Smooth muscle cell (in vitro differentiated cells): ENCODE data around the gene HNRNPF. TPM values are rescaled to one million over a fixed set of nuclear protein-coding genes. Genes with fewer than 3 reads are reported as not detected.

ENCODE experiments used
- DNase-seq: peaks from one replicate; lab custom pipeline; 2025; ENCODE audit not compliant: unreplicated experiment; lab: John Stamatoyannopoulos, UW
- H2AFZ ChIP-seq: fragments of 200-600 bp; sonication (generic); 2 replicates; pipeline ENCODE4 v1.6.0; 2016; ENCODE audit warnings: antibody characterized with exemption, low read depth, mild to moderate bottlenecking
- H3F3A ChIP-seq: fragments of 200-600 bp; sonication (generic); 2 replicates; pipeline ENCODE4 v1.6.0; 2017; ENCODE audit warnings: antibody characterized with exemption, low read depth
- H3K27ac ChIP-seq: fragments of 200-600 bp; sonication (generic); 2 replicates; pipeline ENCODE4 v1.5.1; 2016; ENCODE audit warnings: low read depth, mild to moderate bottlenecking
- H3K27me3 ChIP-seq: fragments of 200-600 bp; sonication (generic); 2 replicates; pipeline ENCODE4 v1.6.1; 2016; ENCODE audit warnings: low read depth, mild to moderate bottlenecking
- H3K36me3 ChIP-seq: fragments of 200-600 bp; sonication (generic); 2 replicates; pipeline ENCODE4 v1.5.1; 2016; ENCODE audit warnings: low read depth
- H3K4me1 ChIP-seq: fragments of 200-600 bp; sonication (generic); 2 replicates; pipeline ENCODE4 v1.5.1; 2016; ENCODE audit warnings: low read depth
- H3K4me2 ChIP-seq: fragments of 200-600 bp; sonication (generic); 2 replicates; pipeline ENCODE4 v1.6.0; 2016; ENCODE audit warnings: mild to moderate bottlenecking
- H3K4me3 ChIP-seq: fragments of 200-600 bp; sonication (generic); 2 replicates; pipeline ENCODE4 v1.5.1; 2016; ENCODE audit warnings: mild to moderate bottlenecking
- H3K79me2 ChIP-seq: fragments of 200-600 bp; sonication (generic); 2 replicates; pipeline ENCODE4 v1.6.0; 2016; ENCODE audit warnings: low read depth, mild to moderate bottlenecking
- H3K9ac ChIP-seq: fragments of 200-600 bp; sonication (generic); 2 replicates; pipeline ENCODE4 v1.6.0; 2016; ENCODE audit warnings: low read depth
- H3K9me3 ChIP-seq: fragments of 200-600 bp; sonication (generic); replicated peaks from 2 replicates; pipeline ENCODE4 v1.5.1; 2016; ENCODE audit warnings: low read depth
- H4K20me1 ChIP-seq: fragments of 200-600 bp; sonication (generic); 2 replicates; pipeline ENCODE4 v1.6.0; 2016; ENCODE audit warnings: low read depth
- CTCF ChIP-seq: fragments of 200-600 bp; sonication (generic); IDR thresholded peaks from 2 replicates; pipeline ENCODE4 v1.5.1; 2017; ENCODE audit warnings: borderline replicate concordance, mild to moderate bottlenecking, antibody characterized with exemption; ENCODE audit not compliant: insufficient read depth, poor library complexity, severe bottlenecking
- WGBS: methylation state at CpG from one replicate; pipeline ENCODE4 v1.1.7; 2016; ENCODE audit warnings: low lambda C conversion rate; 5-methylcytosine and 5-hydroxymethylcytosine counted together
- polyA plus RNA-seq: library from polyadenylated mRNA; unstranded; fragments of >200 nt; fragmentation: Nextera tagmentation; extraction: Ambion mirVana; gene quantifications from 2 replicates; pipeline ENCODE4 v1.2.1, GENCODE V29; 2016
- total RNA-seq: library from RNA; depleted of rRNA; stranded (reverse); fragments of >200 nt; gene quantifications from 2 replicates; pipeline ENCODE4 v1.2.3, GENCODE V29; 2014

The HNRNPF gene
- total and polyA plus RNA-seq, 2 experiments from 2014 or later, result 71.9 to 112 TPM

- peaks cover 7% of the 10 kb centered on the region for H3K4me1 ChIP-seq
- WGBS, result 17% methylated on average over 2 of the region's 2 CpGs
These were observed 54.1 kb downstream of the HNRNPF start for GRCh38 chr10:43354879-43355380.

GRCh38 chr10:43354330-43354635 is 54.7 kb downstream of the HNRNPF start:
- Histone ChIP-seq H3K9me3 (no peaks in the 10 kb centered on the region), H3K27me3 (no peaks in the 10 kb centered on the region), H3K9ac (no peak overlapping the region), H3K4me3 (no peak overlapping the region), H3K4me1 (peaks cover 7% of the 10 kb centered on the region), H3K27ac (no peak overlapping the region), H3F3A (peaks cover 4% of the 10 kb centered on the region), H3K79me2 (no peaks in the 10 kb centered on the region), H3K36me3 (no peaks in the 10 kb centered on the region), H4K20me1 (no peaks in the 10 kb centered on the region), H2AFZ (no peak overlapping the region), H3K4me2 (no peak overlapping the region)
- WGBS, result 54% methylated on average over 2 of the region's 2 CpGs
- TF ChIP-seq CTCF, result no peak
- no peak for DNase-seq

More at GRCh38 chr10:43354879-43355380, 54.1 kb downstream of the HNRNPF start:
- H3F3A ChIP-seq, result peaks cover 4% of the 10 kb centered on the region
- H3K9me3 ChIP-seq, result no peaks in the 10 kb centered on the region
- H3K9ac ChIP-seq, result no peak overlapping the region
- H3K27me3 ChIP-seq, result no peaks in the 10 kb centered on the region
- TF ChIP-seq CTCF, result no peak
- H4K20me1 ChIP-seq, result no peaks in the 10 kb centered on the region
- no peaks in the 10 kb centered on the region for H3K79me2 ChIP-seq
- no peak overlapping the region for H3K27ac ChIP-seq
- no peak overlapping the region for H3K4me2 ChIP-seq
- no peaks in the 10 kb centered on the region for H3K36me3 ChIP-seq
- no peak overlapping the region for H2AFZ ChIP-seq
- DNase-seq, result no peak
- no peak overlapping the region for H3K4me3 ChIP-seq

- Histone ChIP-seq H3K27me3 (no peaks in the 10 kb centered on the region), H3K27ac (no peak overlapping the region), H3K4me2 (no peak overlapping the region), H3K9me3 (no peaks in the 10 kb centered on the region), H2AFZ (no peak overlapping the region), H3F3A (peaks cover 4% of the 10 kb centered on the region), H3K4me1 (peaks cover 7% of the 10 kb centered on the region), H3K4me3 (no peak overlapping the region), H3K9ac (no peak overlapping the region), H3K36me3 (no peaks in the 10 kb centered on the region), H3K79me2 (no peaks in the 10 kb centered on the region), H4K20me1 (no peaks in the 10 kb centered on the region)
- 71% methylated on average over 3 of the region's 3 CpGs for WGBS
- TF ChIP-seq CTCF, result no peak
- DNase-seq, result no peak
These were observed 55.3 kb downstream of the HNRNPF start for GRCh38 chr10:43353495-43354329.

- TF ChIP-seq CTCF, result no peak
- H3K4me2 ChIP-seq, result no peak overlapping the region
- no peak overlapping the region for H3K9ac ChIP-seq
- H3K36me3 ChIP-seq, result no peaks in the 10 kb centered on the region
- peaks cover 7% of the 10 kb centered on the region for H3K4me1 ChIP-seq
- 70% methylated on average over 7 of the region's 7 CpGs for WGBS
- no peak overlapping the region for H3K4me3 ChIP-seq
- H3K9me3 ChIP-seq, result no peaks in the 10 kb centered on the region
- H3K27me3 ChIP-seq, result no peaks in the 10 kb centered on the region
- no peaks in the 10 kb centered on the region for H4K20me1 ChIP-seq
- no peak overlapping the region for H2AFZ ChIP-seq
- peaks cover 4% of the 10 kb centered on the region for H3F3A ChIP-seq
- DNase-seq, result no peak
- H3K27ac ChIP-seq, result no peak overlapping the region
- H3K79me2 ChIP-seq, result no peaks in the 10 kb centered on the region
These were observed 56.0 kb downstream of the HNRNPF start for GRCh38 chr10:43352951-43353350.
